ENCODE results near the gene RUNX2. TPM values are rescaled to one million over a fixed set of nuclear protein-coding genes. Genes with fewer than 3 reads are reported as not detected.
"Not testable (repeated sequence)": the region's sequence is repeated elsewhere in the genome, so short reads cannot be mapped to it uniquely, and the experiment has no call there.

The RUNX2 gene
- total and polyA plus RNA-seq, 12 donors, result 0.28 to 4.5 (median 1.8) TPM

DNA sequence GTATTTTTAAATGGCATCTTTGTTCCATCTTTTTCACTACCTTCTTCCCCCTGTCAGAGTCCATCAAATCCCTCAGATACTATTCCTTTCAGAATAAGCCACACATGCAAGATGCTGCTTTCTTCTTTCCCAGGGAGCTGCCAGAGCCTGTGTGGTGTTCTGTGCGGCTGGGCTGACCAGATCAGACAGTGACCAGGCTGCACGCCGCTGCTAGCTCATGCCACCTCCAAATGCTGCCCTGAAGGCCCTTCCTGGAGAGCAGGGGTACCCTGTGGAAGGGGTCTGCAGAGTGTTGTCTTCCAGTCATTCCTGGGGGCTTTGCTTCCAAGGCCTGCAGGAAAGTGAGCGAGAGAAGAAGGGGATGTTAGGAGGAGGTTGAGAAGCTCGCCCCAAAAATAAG, 228.7 kb downstream of the RUNX2 start:
- 65 to 90% (median 87%) methylated on average over 5 of the region's 5 CpGs for WGBS, 4 donors
- intact Hi-C loops (cut with DNase I), result no loop called here
- H3K27ac ChIP-seq, result peak overlapping the region in 1 of 5 donors; percentile 53
- H3K9me3 ChIP-seq (replicated peaks in 1 of 3), result no peaks in the 10 kb centered on the region
- H3K4me3 ChIP-seq, result no peak overlapping the region
- no peaks in the 10 kb centered on the region for H3K36me3 ChIP-seq (replicated peaks in 1 of 2)
- H3K4me1 ChIP-seq (replicated peaks in 1 of 2), result no peaks in the 10 kb centered on the region
- H3K27me3 ChIP-seq, result no peaks in the 10 kb centered on the region
- no peak for DNase-seq
- TF ChIP-seq, protein P1, sequence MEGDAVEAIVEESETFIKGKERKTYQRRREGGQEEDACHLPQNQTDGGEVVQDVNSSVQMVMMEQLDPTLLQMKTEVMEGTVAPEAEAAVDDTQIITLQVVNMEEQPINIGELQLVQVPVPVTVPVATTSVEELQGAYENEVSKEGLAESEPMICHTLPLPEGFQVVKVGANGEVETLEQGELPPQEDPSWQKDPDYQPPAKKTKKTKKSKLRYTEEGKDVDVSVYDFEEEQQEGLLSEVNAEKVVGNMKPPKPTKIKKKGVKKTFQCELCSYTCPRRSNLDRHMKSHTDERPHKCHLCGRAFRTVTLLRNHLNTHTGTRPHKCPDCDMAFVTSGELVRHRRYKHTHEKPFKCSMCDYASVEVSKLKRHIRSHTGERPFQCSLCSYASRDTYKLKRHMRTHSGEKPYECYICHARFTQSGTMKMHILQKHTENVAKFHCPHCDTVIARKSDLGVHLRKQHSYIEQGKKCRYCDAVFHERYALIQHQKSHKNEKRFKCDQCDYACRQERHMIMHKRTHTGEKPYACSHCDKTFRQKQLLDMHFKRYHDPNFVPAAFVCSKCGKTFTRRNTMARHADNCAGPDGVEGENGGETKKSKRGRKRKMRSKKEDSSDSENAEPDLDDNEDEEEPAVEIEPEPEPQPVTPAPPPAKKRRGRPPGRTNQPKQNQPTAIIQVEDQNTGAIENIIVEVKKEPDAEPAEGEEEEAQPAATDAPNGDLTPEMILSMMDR (IDR thresholded peaks at IDR 0.05), result no peak
- TF ChIP-seq POLR2A (IDR thresholded peaks at IDR 0.05), result no peak

DNA sequence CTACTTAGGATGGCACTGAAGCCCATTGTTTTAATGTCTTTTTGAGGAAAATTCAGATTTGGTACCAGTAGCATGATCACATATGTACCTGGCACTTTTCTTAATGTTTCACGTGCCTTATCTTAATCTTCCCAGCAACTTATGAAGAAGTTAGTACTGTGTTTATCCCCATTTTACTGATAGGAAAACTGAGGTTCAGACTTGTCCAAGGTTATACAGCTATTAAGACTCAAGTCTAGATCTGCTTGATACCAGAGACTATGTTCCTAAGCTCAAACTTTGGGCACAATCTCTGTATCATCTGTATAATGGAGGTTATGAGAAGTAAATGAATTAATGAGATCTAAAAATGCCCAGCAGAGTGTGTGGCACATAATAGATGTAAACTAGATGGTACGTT, 229.3 kb downstream of the RUNX2 start:
- Histone ChIP-seq H3K36me3 (replicated peaks in 1 of 2) (no peaks in the 10 kb centered on the region), H3K4me3 (no peak overlapping the region), H3K4me1 (replicated peaks in 1 of 2) (no peaks in the 10 kb centered on the region), H3K9me3 (replicated peaks in 1 of 3) (no peaks in the 10 kb centered on the region), H3K27ac (no peak overlapping the region), H3K27me3 (no peaks in the 10 kb centered on the region)
- TF ChIP-seq, protein P1 (IDR thresholded peaks at IDR 0.05), result no peak
- no peak for TF ChIP-seq POLR2A (IDR thresholded peaks at IDR 0.05)
- intact Hi-C loops (cut with DNase I), result no loop called here
- no peak for DNase-seq
- WGBS, 4 donors, result 60 to 77% (median 68%) methylated on average over 2 of the region's 2 CpGs

DNA sequence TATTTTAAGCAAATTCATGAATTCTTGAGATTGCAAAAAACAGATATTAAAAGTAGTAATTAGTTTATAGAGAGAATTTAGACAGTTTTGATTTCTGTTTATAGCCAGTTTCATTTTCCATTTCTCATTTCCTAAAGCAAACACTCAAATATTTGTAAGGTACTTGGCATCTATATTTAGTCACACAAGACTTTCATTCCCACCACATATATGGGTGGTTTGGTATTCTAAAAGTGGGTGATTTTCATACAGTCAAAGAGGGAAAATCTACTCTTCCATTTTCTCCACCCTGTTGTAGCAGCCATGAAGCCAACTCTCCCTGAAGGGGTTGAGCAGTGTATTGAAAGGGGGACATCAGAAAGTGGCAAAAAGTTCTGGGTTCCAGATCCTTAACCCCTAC, 230.7 kb downstream of the RUNX2 start:
- Histone ChIP-seq H3K27me3 (no peaks in the 10 kb centered on the region), H3K9me3 (replicated peaks in 1 of 3) (no peaks in the 10 kb centered on the region), H3K36me3 (replicated peaks in 1 of 2) (no peaks in the 10 kb centered on the region), H3K4me1 (replicated peaks in 1 of 2) (no peaks in the 10 kb centered on the region), H3K27ac (no peak overlapping the region), H3K4me3 (no peak overlapping the region)
- DNase-seq, result no peak
- no peak for TF ChIP-seq POLR2A (IDR thresholded peaks at IDR 0.05)
- TF ChIP-seq, protein P1 (IDR thresholded peaks at IDR 0.05), result no peak
- intact Hi-C loops (cut with DNase I), result no loop called here

DNA sequence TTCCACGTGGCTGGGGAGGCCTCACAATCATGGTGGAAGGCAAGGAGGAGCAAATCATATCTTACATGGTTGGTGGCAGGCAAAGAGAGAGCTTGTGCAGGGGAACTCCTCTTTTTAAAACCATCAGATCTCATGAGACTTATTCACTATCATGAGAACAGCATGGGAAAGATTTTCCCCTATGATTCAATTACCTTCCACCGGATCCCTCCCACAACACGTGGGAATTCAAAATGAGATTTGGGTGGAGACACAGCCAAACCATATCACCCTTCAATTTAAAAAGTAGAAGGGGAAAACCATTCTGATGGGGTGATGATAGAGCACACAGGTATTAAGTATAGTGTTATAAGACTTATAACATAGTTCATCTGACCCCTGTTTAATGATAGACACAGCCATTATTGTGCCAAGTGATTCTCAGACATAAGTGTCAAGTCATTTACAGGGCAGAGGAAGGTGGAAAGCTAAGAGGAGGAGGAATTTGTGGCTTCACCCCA, 232.2 kb downstream of the RUNX2 start:
- DNase-seq; H3K4me3 ChIP-seq; H3K36me3 ChIP-seq (replicated peaks in 1 of 2); H3K4me1 ChIP-seq (replicated peaks in 1 of 2); H3K27ac ChIP-seq; H3K27me3 ChIP-seq; intact Hi-C loops (cut with DNase I); H3K9me3 ChIP-seq (replicated peaks in 1 of 3): not testable (repeated sequence)
- WGBS, 4 donors, result 82 to 88% (median 83%) methylated on average over 3 of the region's 3 CpGs

DNA sequence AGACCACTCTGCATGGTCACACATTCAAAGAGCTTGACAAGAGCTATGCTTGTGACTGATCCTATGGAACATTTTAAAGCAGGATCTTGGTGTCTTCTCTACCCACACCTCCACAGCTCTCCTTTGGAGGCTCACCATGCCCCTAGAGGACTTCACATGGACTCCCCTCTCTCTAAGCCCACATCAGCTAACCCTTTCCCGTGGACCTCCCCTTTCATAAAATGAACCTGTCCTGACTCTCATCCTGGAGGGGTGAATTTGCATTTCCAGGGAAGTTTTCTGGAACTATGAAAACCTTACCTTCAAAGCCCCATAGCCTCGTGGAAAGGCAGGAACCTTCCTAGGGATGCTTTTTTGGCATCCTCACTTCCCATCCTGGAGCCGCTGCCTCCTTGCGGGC, 234.0 kb downstream of the RUNX2 start:
- Histone ChIP-seq H3K36me3 (replicated peaks in 1 of 2) (no peaks in the 10 kb centered on the region), H3K27ac (no peak overlapping the region), H3K27me3 (no peaks in the 10 kb centered on the region), H3K9me3 (replicated peaks in 1 of 3) (no peaks in the 10 kb centered on the region), H3K4me1 (replicated peaks in 1 of 2) (no peaks in the 10 kb centered on the region), H3K4me3 (no peak overlapping the region)
- WGBS, 4 donors, result 88 to 92% (median 90%) methylated on average over 4 of the region's 4 CpGs
- intact Hi-C loops (cut with DNase I), result no loop called here
- no peak for DNase-seq
- TF ChIP-seq POLR2A (IDR thresholded peaks at IDR 0.05), result no peak
- TF ChIP-seq, protein P1 (IDR thresholded peaks at IDR 0.05), result no peak
